Chondrocyte (in vitro differentiated cells): ENCODE measurements around the gene ALDH8A1. TPM values are rescaled to one million over a fixed set of nuclear protein-coding genes. Genes with fewer than 3 reads are reported as not detected.
"Not testable (repeated sequence)": the region's sequence is repeated elsewhere in the genome, so short reads cannot be mapped to it uniquely, and the experiment has no call there.

Experiments
- DNase-seq: peaks from one replicate; pipeline ENCODE4 v3.0.0; 2021; ENCODE audit warnings: mixed read lengths, low spot score
- H3K27ac Mint-ChIP-seq: one replicate; pipeline ENCODE4 v1.8.0; 2021; ENCODE audit warnings: mild to moderate bottlenecking, moderate library complexity, mixed read lengths; ENCODE audit not compliant: unreplicated experiment
- H3K27me3 Mint-ChIP-seq: 2 replicates; pipeline ENCODE4 v1.8.0; 2021; ENCODE audit warnings: low read depth, mixed read lengths
- H3K36me3 Mint-ChIP-seq: 2 replicates; pipeline ENCODE4 v1.8.0; 2021; ENCODE audit warnings: low read depth, mixed read lengths
- H3K4me1 Mint-ChIP-seq: 2 replicates; pipeline ENCODE4 v1.8.0; 2021; ENCODE audit warnings: low read depth, mild to moderate bottlenecking, mixed read lengths
- H3K4me3 Mint-ChIP-seq: one replicate; pipeline ENCODE4 v1.8.0; 2021; ENCODE audit warnings: mild to moderate bottlenecking, moderate library complexity, mixed read lengths; ENCODE audit not compliant: unreplicated experiment
- H3K9me3 Mint-ChIP-seq: 2 replicates; pipeline ENCODE4 v1.8.0; 2021; ENCODE audit warnings: low read depth, mixed read lengths
- total RNA-seq: library from RNA; stranded (reverse); gene quantifications from 3 replicates; pipeline ENCODE4 v1.2.1, GENCODE V29; 2021
- TF ChIP-seq, protein P1 (sequence below): fragments of 200-600 bp; sonication (generic); IDR thresholded peaks from 2 replicates; pipeline ENCODE4 v1.5.0; 2021; ENCODE audit warnings: antibody characterized with exemption, mild to moderate bottlenecking, moderate library complexity

The ALDH8A1 gene
- total RNA-seq, 1 donor from 2014 or later, result 0.40 TPM

DNA sequence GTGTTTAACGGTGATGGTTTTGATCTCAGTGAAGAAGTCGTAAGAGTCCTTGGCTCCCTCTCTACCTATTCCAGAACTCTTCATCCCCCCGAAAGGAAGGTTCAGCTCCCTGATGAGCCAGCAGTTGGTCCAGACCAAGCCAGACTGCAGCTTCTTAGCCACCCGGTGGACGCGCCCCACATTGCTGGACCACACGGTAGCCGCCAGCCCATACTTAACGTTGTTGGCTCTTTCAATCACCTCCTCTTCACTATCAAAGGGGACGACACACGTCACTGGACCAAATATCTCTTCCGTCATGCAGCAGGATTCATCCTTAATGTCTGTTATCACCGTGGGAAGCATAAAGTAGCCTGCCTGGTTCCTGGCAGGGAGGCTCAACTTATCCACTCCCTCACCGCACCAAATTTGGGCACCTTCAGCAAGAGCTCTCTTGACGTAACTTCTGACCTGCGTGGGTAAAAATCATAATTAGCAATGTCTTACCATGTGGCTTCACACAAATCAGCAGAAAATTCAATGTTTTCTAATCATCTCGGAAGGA lies 31.4 kb downstream of the ALDH8A1 start:
- TF ChIP-seq, protein P1, sequence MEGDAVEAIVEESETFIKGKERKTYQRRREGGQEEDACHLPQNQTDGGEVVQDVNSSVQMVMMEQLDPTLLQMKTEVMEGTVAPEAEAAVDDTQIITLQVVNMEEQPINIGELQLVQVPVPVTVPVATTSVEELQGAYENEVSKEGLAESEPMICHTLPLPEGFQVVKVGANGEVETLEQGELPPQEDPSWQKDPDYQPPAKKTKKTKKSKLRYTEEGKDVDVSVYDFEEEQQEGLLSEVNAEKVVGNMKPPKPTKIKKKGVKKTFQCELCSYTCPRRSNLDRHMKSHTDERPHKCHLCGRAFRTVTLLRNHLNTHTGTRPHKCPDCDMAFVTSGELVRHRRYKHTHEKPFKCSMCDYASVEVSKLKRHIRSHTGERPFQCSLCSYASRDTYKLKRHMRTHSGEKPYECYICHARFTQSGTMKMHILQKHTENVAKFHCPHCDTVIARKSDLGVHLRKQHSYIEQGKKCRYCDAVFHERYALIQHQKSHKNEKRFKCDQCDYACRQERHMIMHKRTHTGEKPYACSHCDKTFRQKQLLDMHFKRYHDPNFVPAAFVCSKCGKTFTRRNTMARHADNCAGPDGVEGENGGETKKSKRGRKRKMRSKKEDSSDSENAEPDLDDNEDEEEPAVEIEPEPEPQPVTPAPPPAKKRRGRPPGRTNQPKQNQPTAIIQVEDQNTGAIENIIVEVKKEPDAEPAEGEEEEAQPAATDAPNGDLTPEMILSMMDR, result no peak

DNA sequence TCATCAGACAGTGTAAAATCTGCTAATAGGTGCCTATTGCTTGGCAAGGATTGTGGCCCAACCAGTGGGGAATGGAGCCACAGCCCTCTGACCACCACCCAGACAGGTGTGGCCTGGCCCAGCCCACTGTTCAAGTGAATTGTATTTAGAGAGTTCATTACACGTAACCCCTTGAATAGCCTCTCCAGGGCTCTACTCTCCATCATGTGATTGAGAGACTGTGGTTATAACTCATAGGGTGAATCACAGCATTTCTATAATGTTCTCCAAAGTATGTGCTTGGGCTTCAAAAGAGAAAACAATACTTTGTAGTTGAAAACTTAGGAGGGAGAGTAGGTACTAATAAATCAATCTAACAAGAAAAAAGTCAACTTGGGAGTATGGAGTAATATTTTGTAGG lies 38.4 kb downstream of the ALDH8A1 start:
- TF ChIP-seq, protein P1, result no peak
- Mint-ChIP-seq H3K27me3 (no peaks in the 10 kb centered on the region), H3K9me3 (no peaks in the 10 kb centered on the region), H3K4me1 (peaks cover 43% of the 10 kb centered on the region), H3K4me3 (no peak overlapping the region), H3K36me3 (no peaks in the 10 kb centered on the region), H3K27ac (peak overlapping the region; percentile 73)
- no peak for DNase-seq

More for the DNA sequence above, 31.4 kb downstream of the ALDH8A1 start:
- no peak overlapping the region for H3K4me3 Mint-ChIP-seq
- H3K27me3 Mint-ChIP-seq, result no peaks in the 10 kb centered on the region
- DNase-seq, result no peak
- no peak overlapping the region for H3K27ac Mint-ChIP-seq
- H3K4me1 Mint-ChIP-seq, result peaks cover 5% of the 10 kb centered on the region
- no peaks in the 10 kb centered on the region for H3K36me3 Mint-ChIP-seq
- no peaks in the 10 kb centered on the region for H3K9me3 Mint-ChIP-seq

DNA sequence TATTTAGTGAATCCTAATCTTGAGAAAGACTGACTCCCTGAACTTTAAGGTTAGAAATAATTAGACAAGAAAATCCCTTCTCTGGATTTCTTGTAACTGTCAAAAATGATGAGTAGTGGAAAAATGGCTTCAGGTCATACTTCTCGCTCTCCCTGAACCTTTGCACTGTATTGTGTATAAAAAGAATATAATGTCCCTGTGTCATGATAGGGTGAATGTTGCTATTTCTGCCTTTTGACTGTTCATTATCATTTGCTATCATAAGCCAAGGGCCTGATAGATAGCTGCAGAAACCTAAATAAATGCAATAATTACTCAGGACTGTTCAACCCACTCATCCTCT lies 39.3 kb downstream of the ALDH8A1 start:
- DNase-seq, result no peak
- H3K4me3 Mint-ChIP-seq, result no peak overlapping the region
- peak overlapping the region; percentile 98 for H3K27ac Mint-ChIP-seq
- no peaks in the 10 kb centered on the region for H3K27me3 Mint-ChIP-seq
- peaks cover 43% of the 10 kb centered on the region for H3K4me1 Mint-ChIP-seq
- TF ChIP-seq, protein P1, result no peak
- no peaks in the 10 kb centered on the region for H3K36me3 Mint-ChIP-seq
- H3K9me3 Mint-ChIP-seq, result no peaks in the 10 kb centered on the region

DNA sequence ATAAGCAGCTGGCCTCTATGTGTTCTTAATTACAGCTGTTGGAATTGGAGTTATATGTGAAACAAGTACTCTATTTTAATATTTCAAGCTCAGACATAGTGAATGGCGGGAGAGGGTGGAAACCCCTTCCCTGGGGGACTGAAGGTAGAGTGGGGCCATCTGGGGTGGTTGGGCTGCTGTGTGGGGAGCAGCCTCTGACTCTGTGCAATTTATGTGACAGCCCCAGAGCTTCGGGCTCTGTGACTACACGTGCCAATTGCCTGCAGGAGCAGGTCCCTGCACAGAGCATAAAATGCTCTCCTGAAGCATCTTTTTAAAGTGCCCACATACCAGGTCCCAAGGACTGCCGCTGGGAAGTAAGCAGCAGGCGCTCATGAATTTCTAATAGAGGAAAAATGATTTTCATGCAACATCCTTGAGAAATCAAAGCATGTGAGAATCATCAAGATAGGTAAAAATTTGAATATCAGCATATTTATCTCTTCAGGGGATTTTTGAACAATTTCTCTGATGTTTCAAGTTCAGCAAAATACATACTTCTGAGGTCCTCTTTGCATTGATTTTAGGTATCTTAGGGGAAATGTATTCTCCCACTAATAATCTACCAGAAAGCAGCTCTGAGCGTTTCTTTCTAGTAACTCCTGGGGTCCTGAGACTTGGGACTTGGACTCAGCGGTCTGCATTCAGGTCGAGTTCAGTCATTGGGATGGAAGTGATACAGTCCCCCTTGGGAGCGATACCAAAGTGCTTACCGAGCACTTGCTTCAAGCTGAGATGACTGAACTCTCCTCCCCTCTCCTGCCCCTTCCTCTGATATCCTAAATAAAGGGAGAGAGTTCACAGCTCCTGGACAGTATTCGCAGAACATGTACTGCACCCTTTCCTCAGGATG lies 40.0 kb downstream of the ALDH8A1 start:
- Mint-ChIP-seq H3K27ac (peak overlapping the region; percentile 98), H3K9me3 (no peaks in the 10 kb centered on the region)

DNA sequence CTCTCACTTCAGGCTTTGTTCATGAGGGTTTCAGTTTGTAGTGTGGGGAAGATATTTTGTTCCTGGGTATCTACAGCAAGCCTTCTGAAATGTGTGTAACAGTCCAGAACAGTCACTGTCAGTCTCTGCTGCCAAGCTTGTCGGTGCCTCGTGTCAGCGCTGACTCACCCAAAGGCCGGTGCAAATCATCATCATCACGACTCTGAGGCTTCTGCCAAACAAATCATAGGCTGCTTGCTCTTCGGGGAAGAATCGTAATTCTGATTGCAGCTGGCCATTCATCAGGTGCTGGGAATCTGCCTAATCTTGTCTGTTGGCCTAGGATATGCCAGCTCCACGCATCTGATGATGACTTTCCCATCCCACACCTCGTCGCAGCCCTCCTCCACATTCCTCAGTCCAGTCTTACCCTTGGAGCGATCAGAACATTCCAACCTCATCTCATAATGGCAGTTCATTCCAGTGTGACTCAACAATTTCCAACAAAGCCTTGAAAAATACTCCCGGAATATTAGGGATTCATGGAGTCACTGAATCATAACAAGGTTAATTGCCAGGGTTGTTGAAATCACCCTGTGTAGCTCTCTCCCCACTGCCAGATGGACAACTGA lies 40.9 kb downstream of the ALDH8A1 start:
- no peaks in the 10 kb centered on the region for H3K9me3 Mint-ChIP-seq
- no peak for DNase-seq
- H3K27me3 Mint-ChIP-seq, result no peaks in the 10 kb centered on the region
- TF ChIP-seq, protein P1, result no peak
- peak overlapping the region; percentile 98 for H3K27ac Mint-ChIP-seq
- no peaks in the 10 kb centered on the region for H3K36me3 Mint-ChIP-seq
- H3K4me3 Mint-ChIP-seq, result peak overlapping the region; percentile 62
- H3K4me1 Mint-ChIP-seq, result peaks cover 43% of the 10 kb centered on the region

More for the DNA sequence above, 40.0 kb downstream of the ALDH8A1 start:
- no peak overlapping the region for H3K4me3 Mint-ChIP-seq
- H3K36me3 Mint-ChIP-seq, result no peaks in the 10 kb centered on the region
- no peak for DNase-seq
- TF ChIP-seq, protein P1, result no peak
- H3K4me1 Mint-ChIP-seq, result peaks cover 43% of the 10 kb centered on the region
- no peaks in the 10 kb centered on the region for H3K27me3 Mint-ChIP-seq

DNA sequence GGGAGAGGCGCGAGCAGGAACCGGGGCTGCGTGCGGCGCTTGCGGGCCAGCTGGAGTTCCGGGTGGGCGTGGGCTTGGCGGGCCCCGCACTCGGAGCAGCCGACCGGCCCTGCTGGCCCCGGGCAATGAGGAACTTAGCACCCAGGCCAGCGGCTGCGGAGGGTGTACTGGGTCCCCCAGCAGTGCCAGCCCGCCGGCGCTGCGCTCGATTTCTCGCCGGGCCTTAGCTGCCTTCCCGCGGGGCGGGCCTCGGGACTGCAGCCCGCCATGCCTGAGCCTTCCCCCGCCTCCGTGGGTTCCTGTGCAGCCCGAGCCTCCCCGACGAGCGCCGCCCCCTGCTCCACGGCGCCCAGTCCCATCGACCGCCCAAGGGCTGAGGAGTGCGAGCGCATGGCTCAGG lies 45.2 kb downstream of the ALDH8A1 start:
- H3K27me3 Mint-ChIP-seq, H3K36me3 Mint-ChIP-seq, H3K27ac Mint-ChIP-seq, DNase-seq, H3K4me3 Mint-ChIP-seq, H3K9me3 Mint-ChIP-seq: not testable (repeated sequence)
- peaks cover 31% of the 10 kb centered on the region for H3K4me1 Mint-ChIP-seq
